ENCODE measurements around the gene NFIL3.

NFIL3 gene

GRCh38 chr9:91421971-91422757 is 1.5 kb downstream of the NFIL3 start:
- no peak for DNase-seq (ENCODE audit: low read depth)

- DNase-seq (ENCODE audit: low read depth): no peak
These were observed 2.4 kb downstream of the NFIL3 start for GRCh38 chr9:91421128-91421765.

GRCh38 chr9:91420501-91421127 is 3.0 kb downstream of the NFIL3 start:
- DNase-seq (ENCODE audit: low read depth): no peak

DNA sequence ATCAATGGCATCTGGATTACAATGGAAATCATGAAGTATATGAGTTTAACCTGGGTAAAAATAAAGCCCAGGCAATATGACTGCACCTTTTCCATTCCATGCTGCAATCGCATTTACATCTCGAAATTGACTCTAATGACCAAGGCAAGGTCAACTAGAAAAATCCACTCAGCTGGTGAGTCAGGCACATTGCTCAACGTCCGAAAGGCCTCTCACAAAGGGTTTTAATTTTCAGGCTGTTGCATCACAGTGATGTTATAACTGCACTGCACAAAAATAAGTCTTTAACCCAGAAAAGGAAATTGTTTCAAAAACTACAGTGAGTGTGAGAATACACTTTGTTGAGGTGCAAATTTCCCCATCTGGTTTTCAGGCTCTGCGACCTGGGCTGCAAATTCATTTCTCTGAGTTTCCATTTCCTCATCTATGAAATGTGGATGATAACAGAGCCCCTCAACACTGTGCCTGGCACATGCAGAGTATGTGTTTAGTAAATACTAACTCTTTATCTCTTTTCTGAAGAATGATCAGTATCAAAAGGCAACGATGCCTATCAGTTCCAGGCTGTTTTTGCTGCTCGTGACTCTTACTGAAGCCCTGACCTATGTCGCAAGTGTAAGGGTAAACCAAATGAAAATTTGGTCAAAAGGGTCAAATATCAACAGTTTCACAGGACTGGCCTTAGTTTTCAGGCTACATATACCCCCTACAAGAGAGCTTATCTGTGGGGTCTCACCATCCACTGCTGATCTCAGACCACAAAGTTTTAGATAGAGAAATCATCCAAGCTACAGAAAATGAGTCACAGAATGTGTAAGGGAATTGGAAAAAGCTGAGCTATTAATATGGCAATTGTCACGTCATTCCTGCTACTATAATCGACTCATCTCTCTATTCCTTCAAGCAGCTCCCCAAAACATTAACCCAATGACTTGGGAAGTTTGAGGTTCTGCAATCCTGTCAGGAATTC is 4.1 kb downstream of the NFIL3 start:
- no peak for DNase-seq (ENCODE audit: low read depth)

- DNase-seq (ENCODE audit: low read depth): no peak
These were observed 5.4 kb downstream of the NFIL3 start for GRCh38 chr9:91418215-91418610.

DNA sequence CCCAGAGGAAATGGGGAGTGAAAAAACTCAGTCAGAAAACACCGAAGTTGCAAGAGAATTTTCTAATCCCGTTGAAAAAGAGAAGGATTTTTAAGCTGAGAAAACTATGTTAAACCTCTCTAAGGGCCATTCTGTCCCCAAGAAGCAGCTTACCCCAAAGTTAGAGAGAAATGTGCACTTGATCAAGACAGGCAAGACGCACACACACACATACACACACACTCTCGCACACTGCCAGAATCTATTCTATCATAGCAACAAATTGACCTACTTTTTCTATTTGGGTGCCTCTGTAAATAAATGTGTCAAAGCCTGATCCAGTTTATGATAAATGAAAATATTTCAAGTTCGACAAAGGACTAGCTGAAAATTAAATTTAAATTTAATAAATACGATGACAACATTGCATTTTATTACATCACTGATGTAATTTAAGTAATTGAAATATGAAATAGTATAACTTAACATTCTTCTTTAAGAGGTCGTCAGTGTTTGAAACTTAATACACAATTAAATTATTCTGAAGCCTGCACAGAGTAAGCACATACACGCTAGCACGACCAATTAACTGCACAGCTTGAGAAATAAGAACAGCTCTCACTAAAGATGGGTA is 5.9 kb downstream of the NFIL3 start:
- DNase-seq (ENCODE audit: low read depth): no peak

DNA sequence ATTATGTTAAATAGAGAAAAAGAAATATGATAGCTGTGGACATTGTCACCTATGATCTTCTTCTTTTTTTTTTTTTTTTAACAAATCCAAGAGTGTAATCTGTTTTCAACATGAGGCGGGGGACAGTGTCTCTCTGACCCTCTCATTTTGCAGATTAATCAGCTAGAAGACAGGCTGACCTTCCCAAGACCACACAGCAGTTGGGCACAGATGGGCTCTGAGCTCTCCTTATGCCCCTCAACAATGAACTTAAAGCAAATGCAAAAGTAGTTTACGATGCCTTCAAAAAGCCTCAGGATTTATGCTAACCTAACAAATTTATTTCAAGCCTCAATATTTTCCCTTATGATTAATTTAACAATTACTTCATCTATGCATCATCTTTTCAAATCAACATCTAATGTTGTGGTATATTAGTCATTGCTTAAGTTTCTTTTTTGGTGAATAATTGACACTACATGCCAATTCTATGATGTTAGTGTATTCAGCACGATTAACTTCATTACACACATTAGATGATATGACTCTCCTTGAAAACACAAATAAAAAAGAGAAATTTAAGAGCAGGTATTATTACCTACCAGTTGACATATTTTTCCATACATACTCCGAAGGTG is 7.4 kb downstream of the NFIL3 start:
- DNase-seq (ENCODE audit: low read depth): no peak

DNA sequence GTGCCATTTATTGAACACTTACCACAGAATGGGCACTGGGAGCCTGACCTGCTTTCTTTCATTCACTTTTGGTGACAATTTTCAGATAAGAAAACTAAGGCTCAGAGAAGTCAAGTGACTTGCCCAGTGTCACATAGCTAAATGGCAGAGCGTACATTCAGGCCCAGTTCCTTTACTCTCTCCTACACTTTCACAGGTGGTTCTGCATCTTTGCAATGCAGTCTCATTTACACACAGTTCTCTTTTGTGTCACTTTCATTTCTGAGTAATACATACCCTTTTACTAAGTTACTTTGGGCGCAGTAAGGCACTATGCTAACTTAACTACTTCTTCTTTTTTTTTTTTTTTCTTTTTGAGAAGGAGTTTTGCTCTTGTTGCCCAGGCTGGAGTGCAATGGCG is 8.3 kb downstream of the NFIL3 start:
- no peak for DNase-seq (ENCODE audit: low read depth)

DNA sequence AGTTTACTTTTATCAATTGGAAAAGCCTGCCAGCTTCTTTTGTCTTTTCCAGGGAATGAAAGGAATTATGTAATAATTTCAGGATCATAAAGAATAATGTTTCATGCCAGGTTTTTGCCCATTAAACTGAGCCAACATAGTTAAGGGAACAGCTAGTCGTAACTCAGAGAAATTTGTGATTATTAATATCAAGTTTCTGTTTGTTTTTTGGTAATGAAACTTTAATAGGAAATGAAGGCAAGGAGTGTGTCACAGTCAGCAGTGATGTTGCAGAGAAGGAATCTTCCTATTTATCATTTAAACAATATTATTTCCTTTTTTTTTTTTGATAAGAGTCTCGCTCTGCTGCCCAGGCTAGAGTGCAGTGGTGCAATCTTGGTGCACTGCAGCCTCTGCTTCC is 10.7 kb downstream of the NFIL3 start:
- DNase-seq (ENCODE audit: low read depth): no peak

DNA sequence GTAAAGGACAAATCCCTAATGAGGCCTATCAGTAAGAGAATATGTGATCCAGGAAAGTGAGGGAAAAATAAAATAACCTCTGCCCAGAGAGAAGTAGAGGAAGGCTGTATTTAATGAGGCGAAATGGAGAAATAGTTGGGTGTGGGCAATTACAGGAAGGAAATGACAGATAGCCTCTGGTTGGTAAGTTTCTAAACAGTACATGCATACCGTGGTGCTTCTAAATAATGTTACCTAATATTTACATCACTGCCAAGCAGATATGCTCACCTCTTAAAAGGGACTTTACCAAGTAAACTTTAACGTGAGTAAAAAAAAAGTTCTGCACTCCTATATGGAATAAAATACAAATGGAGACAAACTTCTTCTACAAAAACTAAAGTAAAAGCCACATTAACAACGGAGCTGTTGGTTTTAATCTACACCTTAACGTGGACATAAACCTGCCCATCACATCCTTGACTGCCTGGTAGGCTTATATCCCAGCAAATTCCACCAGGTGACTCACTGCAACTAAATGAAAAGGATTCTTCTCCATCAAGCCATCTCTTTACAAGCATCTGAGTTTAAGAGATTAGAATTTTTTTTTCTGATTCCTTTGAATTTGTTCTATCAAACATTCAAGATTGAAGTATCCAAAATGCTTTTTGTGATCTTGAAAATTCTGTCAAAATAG is 12.4 kb downstream of the NFIL3 start:
- DNase-seq (ENCODE audit: low read depth): no peak

GRCh38 chr9:91410161-91410560 is 13.5 kb downstream of the NFIL3 start:
- DNase-seq (ENCODE audit: low read depth): no peak

GRCh38 chr9:91408475-91408874 is 15.2 kb downstream of the NFIL3 start:
- DNase-seq (ENCODE audit: low read depth): no peak

DNA sequence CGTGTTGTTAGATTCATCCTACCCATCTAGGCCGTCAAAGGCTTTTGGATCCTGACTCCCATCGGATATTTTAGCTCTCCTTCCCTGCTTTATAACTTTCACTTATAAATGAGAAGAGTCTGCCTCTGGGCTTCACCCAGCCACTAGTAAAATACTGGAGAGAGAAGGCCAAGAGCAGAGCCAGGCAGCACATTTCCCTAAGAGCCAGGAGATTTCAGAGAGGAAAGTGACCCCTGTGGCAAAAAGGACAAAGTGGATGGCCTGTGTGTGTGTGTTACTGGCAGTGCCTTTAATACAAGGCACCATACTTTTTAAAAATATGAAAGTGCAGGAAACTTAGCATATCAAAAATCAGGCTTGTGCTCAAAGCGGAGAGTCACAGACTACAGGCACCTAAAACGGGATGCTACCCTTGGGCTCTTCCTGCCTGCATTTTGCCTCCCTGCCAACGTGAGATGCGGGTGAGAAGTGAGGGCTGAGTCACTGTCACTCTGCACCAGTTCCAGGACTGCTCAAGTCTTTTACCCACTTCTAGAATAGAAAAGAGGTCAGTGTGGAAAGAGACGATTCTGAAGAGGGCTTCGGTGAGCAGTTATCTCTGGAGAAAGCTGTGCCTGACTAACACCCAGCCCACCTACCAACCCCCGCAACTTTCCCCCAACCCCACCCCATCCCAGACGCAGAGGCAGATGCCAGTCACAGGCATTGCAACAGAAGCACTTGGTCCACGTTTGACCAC is 15.9 kb downstream of the NFIL3 start:
- DNase-seq (ENCODE audit: low read depth): no peak

DNA sequence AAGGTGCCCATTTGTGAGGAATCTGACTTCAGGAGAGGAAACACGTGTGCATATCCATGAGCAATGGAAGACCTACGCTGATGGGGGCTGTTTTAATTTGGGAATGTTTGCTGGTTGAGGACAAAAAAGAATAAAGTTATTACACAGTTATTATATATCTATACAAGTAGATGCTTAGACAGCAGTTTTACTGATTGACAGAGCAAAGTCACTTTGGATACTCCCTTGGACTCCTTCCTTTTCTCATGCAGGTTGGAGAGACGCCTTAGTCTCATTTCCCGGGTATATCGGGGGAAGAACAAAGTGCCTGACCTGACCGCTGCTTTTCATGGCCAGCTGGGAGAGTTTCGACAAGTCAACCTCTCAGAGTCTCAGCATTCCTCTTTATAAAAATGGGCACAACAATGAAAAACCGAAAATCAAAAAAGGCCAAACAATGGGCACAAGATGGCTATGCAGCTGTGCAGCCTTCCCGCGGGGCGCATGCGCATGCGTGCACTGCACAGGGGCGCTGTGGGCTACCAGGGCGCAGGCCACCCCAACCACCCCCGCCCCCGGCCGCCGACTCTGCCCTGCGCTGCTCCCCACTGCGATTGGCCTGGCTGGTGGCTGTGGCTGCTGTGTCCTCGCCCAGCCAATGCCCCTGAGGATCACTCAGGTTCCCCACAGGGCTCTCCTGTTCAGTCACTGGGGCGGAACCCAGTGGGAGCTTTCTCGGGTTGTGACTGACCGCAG is 18.1 kb downstream of the NFIL3 start:
- no peak for DNase-seq (ENCODE audit: low read depth)

- DNase-seq (ENCODE audit: low read depth): no peak
These were observed 19.7 kb downstream of the NFIL3 start for GRCh38 chr9:91403665-91404543.

DNA sequence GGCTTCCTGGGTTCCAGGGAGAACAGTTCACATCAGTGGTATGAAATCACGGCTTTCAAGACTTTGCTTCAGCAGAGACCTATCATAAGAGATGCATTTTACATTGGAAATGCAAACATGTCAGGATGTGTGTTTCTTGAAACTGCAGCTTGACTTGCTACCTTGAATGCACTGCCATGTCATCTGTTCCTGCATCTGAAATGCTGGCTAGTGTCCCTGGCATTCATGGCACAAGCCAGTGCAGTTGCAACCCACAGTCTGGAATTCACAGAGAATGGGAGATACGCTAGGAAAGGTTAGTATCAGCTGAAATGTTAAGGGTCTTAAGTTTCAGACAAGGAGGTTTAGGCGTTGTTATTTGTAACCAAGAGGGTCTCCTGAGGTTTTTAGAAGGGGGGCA is 24.7 kb downstream of the NFIL3 start:
- no peak for DNase-seq (ENCODE audit: low read depth)

DNA sequence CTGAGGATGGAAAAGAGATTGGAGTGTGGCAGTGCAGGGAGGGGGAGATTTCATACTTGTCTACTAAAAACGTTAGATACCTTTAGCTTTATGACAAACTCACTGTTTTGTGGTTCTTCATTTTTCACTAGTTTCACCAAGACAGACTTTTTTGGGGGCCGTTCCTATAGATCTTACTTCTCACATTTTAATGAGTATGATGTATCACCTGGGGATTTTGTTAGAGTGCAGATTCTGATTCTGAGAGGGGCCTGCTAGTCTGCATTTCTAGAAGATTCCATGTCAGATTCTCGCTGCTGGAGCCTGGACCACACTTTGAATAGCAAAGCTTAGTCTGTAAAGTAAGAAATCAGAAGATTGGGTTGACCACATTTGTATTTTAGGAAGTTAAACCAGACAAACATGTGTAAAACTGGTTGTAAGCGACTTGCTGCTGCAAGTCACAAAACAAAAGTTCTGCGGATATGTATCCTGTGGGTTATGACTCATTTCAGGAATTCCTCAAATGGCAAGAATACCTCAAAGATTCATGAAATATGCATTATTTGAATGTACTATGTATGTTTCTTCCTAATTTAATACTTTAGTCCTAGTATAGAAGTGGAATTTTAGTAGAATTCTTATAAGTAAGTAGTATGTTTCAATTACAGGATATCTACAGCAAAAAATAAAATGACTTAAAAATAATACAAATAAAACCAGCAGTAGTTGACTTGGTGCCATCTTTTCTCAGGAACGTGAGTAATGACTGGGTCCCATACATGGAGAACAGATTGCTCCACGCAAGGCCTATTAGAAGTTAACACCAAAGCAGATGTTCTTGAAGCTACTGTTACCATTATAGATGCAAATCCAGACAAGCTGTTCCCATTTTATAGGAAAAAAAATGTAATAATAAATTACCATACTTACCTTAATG is 27.8 kb downstream of the NFIL3 start:
- DNase-seq (ENCODE audit: low read depth): no peak
